Gastroesophageal sphincter (tissue), 4 donors: ENCODE data around the gene RBM17. TPM values are rescaled to one million over a fixed set of nuclear protein-coding genes. Genes with fewer than 3 reads are reported as not detected.

Experiments used
- ATAC-seq: fragments of 150-250 bp; one replicate; pipeline ENCODE4 v1.9.1; 2016; ENCODE audit warnings: mild to moderate bottlenecking, moderate library complexity
- H3K27ac ChIP-seq, 4 donors: fragments of 200-600 bp; sonication (generic) in 3 of 4; 1 replicate in 3 of 4; 2 replicates in 1 of 4; pipeline ENCODE4 v1.5.1; 2016 to 2019
- H3K27me3 ChIP-seq: fragments of 200-600 bp; sonication (generic); one replicate; pipeline ENCODE4 v1.5.1; 2019
- H3K36me3 ChIP-seq, 2 donors: fragments of 200-600 bp; sonication (generic); one replicate each; pipeline ENCODE4 v1.5.1; 2019; ENCODE audit warnings: control low read depth in 1 of 2
- H3K4me1 ChIP-seq, 3 donors: fragments of 200-600 bp; sonication (generic); 1 replicate in 2 of 3; 2 replicates in 1 of 3; pipeline ENCODE4 v1.5.1; 2016 to 2019; ENCODE audit warnings: control low read depth in 2 of 3
- H3K4me3 ChIP-seq, 2 donors: fragments of 200-600 bp; sonication (generic); one replicate each; pipeline ENCODE4 v1.5.1; 2019; ENCODE audit warnings: mild to moderate bottlenecking in 1 of 2, moderate library complexity in 1 of 2
- H3K9me3 ChIP-seq, 3 donors: fragments of 200-600 bp; sonication (generic); one replicate each; pipeline ENCODE4 v1.5.1; 2017 to 2019; ENCODE audit warnings: control low read depth in 2 of 3
- EP300 ChIP-seq: sonication (generic); formaldehyde crosslinking; IDR thresholded peaks from one replicate; pipeline ENCODE4 v1.6.1; 2017; ENCODE audit warnings: antibody characterized with exemption, mild to moderate bottlenecking
- POLR2A ChIP-seq, 2 donors: fragments of 450-650 bp; IDR thresholded peaks; one replicate each; pipeline ENCODE4 v1.6.1; 2017; ENCODE audit warnings: antibody characterized with exemption in 2 of 2, mild to moderate bottlenecking in 2 of 2, moderate library complexity in 1 of 2
- POLR2AphosphoS5 ChIP-seq: sonication (generic); formaldehyde crosslinking; IDR thresholded peaks from one replicate; pipeline ENCODE4 v1.6.1; 2017; ENCODE audit warnings: antibody characterized with exemption
- WGBS, 2 donors: methylation state at CpG; one replicate each; pipeline ENCODE4 v1.1.5; 2018; ENCODE audit warnings: low coverage in 1 of 2; 5-methylcytosine and 5-hydroxymethylcytosine counted together
- total RNA-seq, 4 donors: library from RNA; depleted of rRNA; stranded (reverse); fragments of >200 nt; gene quantifications; one replicate each; pipeline ENCODE4 v1.1.0, GENCODE V29; 2016
- TF ChIP-seq, protein P1 (sequence below), 4 experiments: fragments of 200-600 bp in 2 of 4; fragments of 450-650 bp in 2 of 4; sonication (generic) in 1 of 4; IDR thresholded peaks; one replicate each; pipeline ENCODE4 v1.5.1; 2017 to 2019; ENCODE audit warnings: antibody characterized with exemption in 4 of 4, mild to moderate bottlenecking in 2 of 4, moderate library complexity in 2 of 4

RBM17 gene
- total RNA-seq, 4 donors from 2014 or later, result 51.0 to 72.9 (median 66.7) TPM

DNA sequence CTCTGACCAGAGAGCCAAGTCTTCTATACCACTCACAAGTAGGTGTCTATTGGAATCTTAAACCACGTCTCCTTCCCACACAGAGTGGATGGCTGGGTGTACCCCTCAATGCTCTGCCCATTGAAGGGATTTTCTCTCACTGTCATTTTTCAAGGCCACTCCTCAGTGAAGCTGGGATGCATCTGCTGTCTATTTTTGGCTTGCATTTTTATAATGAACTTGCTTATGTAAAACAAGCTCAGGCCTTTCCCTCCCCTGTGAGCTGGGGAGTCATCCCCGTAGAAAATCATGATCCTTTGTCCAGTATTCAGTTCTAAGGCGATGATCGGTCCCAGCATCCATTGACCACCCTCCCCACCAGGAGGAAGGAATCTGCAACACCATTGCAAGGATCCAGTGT, 9.8 kb upstream of the RBM17 start:
- Histone ChIP-seq H3K9me3 (no peaks in the 10 kb centered on the region), H3K36me3 (no peaks in the 10 kb centered on the region), H3K4me1 (no peaks in the 10 kb centered on the region), H3K27me3 (peaks cover 62% of the 10 kb centered on the region), H3K27ac (no peak overlapping the region), H3K4me3 (no peak overlapping the region)
- TF ChIP-seq EP300, result no peak
- WGBS, 2 donors, result 80 to 93% methylated on average over 4 of the region's 4 CpGs
- ATAC-seq, result no peak

DNA sequence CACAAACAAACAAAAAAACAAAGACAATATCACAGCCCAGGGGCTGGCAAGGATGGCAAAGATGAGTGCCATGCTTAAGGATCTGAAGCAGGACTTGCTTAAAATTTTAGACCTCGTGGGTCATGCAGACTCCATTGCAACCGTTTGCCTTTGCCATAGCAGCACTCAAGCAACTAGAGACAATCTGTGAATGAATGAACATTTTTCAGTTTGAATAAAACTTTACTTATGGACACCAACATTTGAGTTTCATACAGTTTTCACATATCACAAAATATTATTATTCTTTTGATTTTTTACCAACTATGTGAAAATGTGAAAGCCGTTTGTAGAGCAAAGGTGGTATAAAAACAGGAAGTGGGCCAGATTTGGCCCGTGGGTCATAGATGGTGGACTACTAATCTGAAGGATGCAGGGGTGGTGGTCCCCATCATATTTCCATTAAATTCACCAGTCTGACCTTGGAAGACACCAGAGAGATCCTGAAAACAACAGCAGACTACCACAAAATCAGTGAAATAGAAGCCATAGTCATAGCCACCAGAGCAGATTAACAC, 8.3 kb upstream of the RBM17 start:
- no peaks in the 10 kb centered on the region for H3K9me3 ChIP-seq
- peaks cover 52% of the 10 kb centered on the region for H3K27me3 ChIP-seq
- no peak overlapping the region for H3K4me3 ChIP-seq
- no peak overlapping the region for H3K27ac ChIP-seq
- 72 to 83% methylated on average over 4 of the region's 4 CpGs for WGBS, 2 donors
- no peak for ATAC-seq
- H3K36me3 ChIP-seq, result no peaks in the 10 kb centered on the region
- TF ChIP-seq POLR2A (IDR thresholded peaks at IDR 0.05) (no peak), EP300 (no peak), POLR2AphosphoS5 (no peak)
- TF ChIP-seq, protein P1, sequence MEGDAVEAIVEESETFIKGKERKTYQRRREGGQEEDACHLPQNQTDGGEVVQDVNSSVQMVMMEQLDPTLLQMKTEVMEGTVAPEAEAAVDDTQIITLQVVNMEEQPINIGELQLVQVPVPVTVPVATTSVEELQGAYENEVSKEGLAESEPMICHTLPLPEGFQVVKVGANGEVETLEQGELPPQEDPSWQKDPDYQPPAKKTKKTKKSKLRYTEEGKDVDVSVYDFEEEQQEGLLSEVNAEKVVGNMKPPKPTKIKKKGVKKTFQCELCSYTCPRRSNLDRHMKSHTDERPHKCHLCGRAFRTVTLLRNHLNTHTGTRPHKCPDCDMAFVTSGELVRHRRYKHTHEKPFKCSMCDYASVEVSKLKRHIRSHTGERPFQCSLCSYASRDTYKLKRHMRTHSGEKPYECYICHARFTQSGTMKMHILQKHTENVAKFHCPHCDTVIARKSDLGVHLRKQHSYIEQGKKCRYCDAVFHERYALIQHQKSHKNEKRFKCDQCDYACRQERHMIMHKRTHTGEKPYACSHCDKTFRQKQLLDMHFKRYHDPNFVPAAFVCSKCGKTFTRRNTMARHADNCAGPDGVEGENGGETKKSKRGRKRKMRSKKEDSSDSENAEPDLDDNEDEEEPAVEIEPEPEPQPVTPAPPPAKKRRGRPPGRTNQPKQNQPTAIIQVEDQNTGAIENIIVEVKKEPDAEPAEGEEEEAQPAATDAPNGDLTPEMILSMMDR (IDR thresholded peaks at IDR 0.05), result no peak
- H3K4me1 ChIP-seq, result no peaks in the 10 kb centered on the region

DNA sequence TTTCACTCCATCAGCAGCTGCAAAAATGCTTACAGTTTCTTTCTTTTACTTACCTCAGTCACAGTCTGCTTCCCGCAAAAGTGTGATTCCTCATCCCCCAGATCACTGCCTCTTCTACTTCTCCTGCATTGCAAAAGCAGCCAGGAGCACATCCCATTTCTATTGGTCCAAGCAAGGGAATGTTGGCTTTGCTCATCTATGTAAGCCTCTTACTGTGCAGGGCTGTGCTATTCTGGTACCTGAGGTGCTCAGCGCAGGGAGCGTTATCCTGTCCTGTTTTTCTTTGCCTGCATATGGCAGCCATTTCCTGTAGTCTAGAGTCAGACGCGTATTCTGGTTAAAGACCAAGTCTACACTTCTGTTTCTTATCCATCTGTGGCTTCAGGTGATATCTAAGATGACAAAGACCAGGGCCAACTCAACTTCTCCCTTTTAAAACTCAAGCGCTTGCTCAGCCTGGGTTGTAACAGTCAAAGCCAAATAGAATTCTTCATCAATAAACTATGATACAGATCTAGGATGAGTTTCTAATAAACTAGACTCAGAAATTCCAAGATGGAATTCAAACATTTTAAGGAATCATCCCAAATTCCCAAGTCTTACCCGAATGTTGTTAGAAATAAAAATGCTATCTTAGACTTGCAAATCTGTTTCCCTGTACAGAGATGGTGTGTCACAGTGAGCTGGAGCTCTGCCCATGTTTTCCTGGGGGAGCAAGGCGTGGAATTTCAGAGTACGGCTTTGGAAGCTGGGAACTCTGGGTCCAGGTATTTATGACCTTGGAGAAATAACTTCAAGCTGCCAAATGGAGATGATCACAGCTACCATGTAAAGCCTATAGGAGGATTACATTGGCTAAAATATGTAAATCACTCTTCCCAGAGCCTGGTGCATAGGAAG, 6.1 kb upstream of the RBM17 start:
- 55 to 81% methylated on average over 5 to 9 of the region's 9 CpGs for WGBS, 2 donors
- Histone ChIP-seq H3K27me3 (peaks cover 40% of the 10 kb centered on the region), H3K4me1 (peaks cover 0 to 18% (median 4%) of the 10 kb centered on the region in 3 donors), H3K4me3 (no peak overlapping the region), H3K36me3 (no peaks in the 10 kb centered on the region), H3K9me3 (no peaks in the 10 kb centered on the region), H3K27ac (no peak overlapping the region)
- TF ChIP-seq POLR2AphosphoS5 (no peak), EP300 (no peak), POLR2A (IDR thresholded peaks at IDR 0.05) (no peak)
- TF ChIP-seq, protein P1 (IDR thresholded peaks at IDR 0.05), result no peak
- no peak for ATAC-seq

DNA sequence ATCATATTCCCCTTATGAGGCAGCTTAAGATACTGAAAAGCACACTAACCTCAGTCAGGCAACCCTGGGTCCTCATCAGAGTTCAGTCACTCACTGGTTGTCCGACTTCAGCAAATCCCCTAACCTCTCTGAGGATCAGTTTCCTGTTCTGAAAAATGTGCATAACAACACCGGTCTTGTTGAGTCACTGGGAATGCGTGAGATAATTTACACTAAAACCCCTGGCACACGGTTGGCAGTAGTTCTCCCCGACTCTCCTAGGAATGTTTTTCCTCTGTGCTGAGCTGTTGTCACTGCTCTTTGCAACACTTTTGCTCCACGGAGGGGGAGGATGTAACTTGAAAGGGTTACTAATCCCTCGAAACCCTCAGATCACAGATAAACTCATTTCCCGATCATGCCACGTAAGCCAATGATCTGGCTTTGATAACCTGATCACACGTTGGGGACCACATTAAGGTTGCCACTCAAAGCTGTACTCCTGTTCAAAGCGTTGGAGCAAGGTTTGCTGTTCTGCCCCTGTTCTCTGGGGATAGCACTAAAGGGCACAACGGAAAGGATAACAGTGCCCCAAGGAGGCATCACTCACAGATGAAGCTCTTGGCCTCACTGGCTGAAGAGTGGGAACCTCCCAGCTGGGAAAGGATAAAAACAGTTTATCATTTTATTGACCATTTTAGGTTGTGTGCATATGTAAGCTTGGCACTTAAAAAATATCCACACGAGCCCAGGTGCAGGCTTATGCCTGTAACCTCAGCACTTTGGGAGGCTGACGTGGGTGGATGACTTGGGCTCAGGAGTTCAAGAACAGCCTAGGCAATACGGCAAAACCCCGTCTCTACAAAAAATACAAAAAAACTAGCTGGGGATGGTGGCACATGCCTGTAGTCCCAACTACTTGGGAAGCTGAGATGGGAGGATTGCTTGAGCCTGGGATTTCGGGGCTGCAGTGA, 5.0 kb upstream of the RBM17 start:
- 43 to 46% methylated on average over 8 to 13 of the region's 17 CpGs for WGBS, 2 donors
- no peak for ATAC-seq
- H3K4me1 ChIP-seq, result peaks cover 0 to 24% (median 4%) of the 10 kb centered on the region in 3 donors

More for the DNA sequence above, 5.0 kb upstream of the RBM17 start:
- Histone ChIP-seq H3K27ac (no peak overlapping the region), H3K36me3 (no peaks in the 10 kb centered on the region), H3K9me3 (no peaks in the 10 kb centered on the region), H3K27me3 (peaks cover 30% of the 10 kb centered on the region), H3K4me3 (no peak overlapping the region)
- TF ChIP-seq, protein P1 (IDR thresholded peaks at IDR 0.05), result no peak
- TF ChIP-seq POLR2A (IDR thresholded peaks at IDR 0.05), result no peak
- TF ChIP-seq POLR2AphosphoS5, result no peak
- no peak for TF ChIP-seq EP300
